ENCODE data around the gene DACT1.
A peak's percentile ranks its signal among the peaks of the same experiment; 100 is the strongest.

DACT1 gene

DNA sequence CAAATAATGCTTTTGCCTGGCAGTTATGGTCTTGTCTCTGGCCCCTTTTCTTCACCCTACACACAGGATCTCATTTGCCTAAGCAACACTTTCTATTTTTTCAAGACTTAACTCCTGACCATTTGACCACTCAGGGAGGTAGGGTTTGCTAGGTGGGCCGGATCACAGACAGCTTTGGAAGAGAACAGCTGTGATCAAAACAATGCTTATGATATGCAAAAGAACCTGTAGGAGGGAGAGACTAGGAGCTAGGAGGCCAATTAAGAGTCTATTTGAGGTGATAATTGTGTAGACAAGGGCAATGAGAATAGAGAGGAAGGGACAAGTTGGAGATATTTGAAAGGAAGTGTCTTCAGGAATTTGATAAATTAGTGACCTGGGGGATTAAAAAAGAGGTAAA is 12.3 kb upstream of the DACT1 start:
- Histone ChIP-seq H3K9me3 (ENCODE audit: control insufficient read depth, insufficient read depth, low read length) (no peaks in the 10 kb centered on the region), H3K36me3 (ENCODE audit: insufficient read depth, low read length) (no peaks in the 10 kb centered on the region), H3K9ac (ENCODE audit: low read depth, low read length) (no peak overlapping the region), H3K4me1 (ENCODE audit: insufficient read depth, low read length) (peaks cover 44% of the 10 kb centered on the region)

DNA sequence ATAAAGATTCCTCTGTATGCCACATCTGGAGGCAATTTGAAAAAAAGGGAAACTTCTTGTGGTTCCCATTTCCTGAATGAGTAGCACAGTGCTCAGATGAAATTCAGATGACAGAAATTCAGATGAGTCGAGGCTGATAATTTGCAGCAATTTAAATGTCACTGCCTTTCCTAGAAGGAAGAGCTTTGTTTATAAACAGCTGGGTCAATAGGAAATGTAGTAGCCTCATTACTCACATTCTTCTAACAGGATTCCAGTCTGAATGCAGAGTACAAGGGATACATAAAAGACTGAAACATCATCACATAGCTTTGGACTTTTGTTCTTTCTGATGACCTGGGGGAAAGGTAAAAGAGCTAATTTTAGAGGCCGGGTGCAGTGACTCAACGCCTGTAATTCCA is 11.3 kb upstream of the DACT1 start:
- peaks cover 36% of the 10 kb centered on the region for H3K4me1 ChIP-seq (ENCODE audit: insufficient read depth, low read length)
- H3K9ac ChIP-seq (ENCODE audit: low read depth, low read length) = no peak overlapping the region
- H3K36me3 ChIP-seq (ENCODE audit: insufficient read depth, low read length) = no peaks in the 10 kb centered on the region
- H3K9me3 ChIP-seq (ENCODE audit: control insufficient read depth, insufficient read depth, low read length) = no peaks in the 10 kb centered on the region

DNA sequence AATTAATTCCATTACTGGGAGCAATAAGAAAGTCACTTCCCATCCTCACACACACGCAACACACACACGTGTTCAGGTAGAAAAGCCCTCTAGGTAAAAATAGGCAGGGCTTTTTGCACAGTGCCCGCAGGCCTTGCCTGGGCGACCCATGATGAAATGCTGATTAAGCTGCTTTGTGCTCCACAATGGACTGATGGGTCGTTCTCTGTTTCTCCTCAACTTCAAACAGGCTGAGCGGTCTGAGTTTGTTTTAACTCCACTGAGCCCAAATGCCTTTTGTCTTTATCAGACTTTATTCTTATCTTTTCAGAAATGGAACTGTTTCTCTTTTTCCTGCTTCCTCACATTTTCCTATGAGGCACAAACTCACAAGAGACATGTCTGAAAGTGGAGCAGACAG is 9.4 kb upstream of the DACT1 start:
- H3K4me1 ChIP-seq (ENCODE audit: insufficient read depth, low read length) = peaks cover 34% of the 10 kb centered on the region
- no peak overlapping the region for H3K9ac ChIP-seq (ENCODE audit: low read depth, low read length)
- no peaks in the 10 kb centered on the region for H3K36me3 ChIP-seq (ENCODE audit: insufficient read depth, low read length)
- no peaks in the 10 kb centered on the region for H3K9me3 ChIP-seq (ENCODE audit: control insufficient read depth, insufficient read depth, low read length)

DNA sequence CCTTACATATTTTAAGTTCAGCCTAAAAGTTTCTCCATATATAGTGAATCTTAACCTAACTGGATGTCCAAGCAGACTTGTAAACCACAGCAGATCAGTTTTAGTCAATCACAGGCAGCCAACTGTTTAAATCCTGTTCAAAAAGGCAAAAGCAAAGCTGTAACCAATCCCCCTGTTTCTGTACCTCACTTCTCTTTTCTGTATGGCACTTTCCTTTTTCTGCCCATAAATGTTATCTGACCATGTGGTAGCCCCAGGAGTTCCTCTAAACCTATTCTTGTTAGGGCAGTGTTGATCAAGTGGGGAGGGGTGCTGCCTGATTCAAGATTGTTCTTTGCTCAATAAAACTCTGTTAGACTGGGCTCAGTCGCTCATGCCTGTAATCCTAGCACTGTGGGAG is 8.5 kb upstream of the DACT1 start:
- H3K9ac ChIP-seq (ENCODE audit: low read depth, low read length) = no peak overlapping the region
- no peaks in the 10 kb centered on the region for H3K9me3 ChIP-seq (ENCODE audit: control insufficient read depth, insufficient read depth, low read length)
- H3K36me3 ChIP-seq (ENCODE audit: insufficient read depth, low read length) = no peaks in the 10 kb centered on the region
- peaks cover 39% of the 10 kb centered on the region for H3K4me1 ChIP-seq (ENCODE audit: insufficient read depth, low read length)

DNA sequence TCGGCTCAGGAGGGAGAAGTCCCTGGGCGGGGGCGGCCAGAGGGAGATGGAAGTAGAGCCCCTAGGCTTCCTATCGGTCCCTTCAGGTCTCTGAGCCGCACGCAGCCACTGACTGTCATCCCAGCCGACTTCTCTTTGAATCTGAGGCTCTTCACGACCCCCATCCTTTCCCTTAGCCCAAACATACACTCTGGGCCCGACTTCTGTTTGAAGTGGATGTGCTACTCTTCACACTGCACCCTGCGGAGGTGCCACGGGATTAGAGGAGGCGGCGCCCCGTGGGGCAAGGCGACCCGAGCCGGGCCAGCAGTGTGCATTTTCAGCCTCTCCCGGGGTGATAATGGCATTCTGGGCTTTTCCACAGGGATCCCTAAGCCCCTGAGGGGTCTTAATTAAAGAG is 6.0 kb upstream of the DACT1 start:
- peaks cover 49% of the 10 kb centered on the region for H3K4me1 ChIP-seq (ENCODE audit: insufficient read depth, low read length)
- H3K36me3 ChIP-seq (ENCODE audit: insufficient read depth, low read length) = no peaks in the 10 kb centered on the region
- H3K9me3 ChIP-seq (ENCODE audit: control insufficient read depth, insufficient read depth, low read length) = no peaks in the 10 kb centered on the region
- peak overlapping the region; percentile 24 for H3K9ac ChIP-seq (ENCODE audit: low read depth, low read length)

DNA sequence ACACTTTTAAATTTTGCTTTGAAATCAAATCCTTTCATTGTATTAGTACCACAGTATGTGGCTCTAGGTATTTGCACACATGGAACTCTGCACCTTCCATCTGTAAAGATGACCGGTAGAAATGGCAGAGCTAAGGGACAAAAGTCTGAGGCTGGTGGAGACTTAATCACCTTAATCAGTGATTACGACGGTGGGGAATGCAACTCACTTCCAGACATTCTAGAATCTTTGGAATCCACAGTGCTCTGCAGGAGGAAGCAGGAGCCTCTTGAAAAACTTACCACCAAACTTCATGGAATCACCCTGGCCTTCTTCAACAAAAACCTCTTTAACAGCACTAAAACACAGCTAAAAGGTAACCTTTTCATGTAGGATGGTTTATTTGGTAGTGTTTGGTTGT is 3.9 kb upstream of the DACT1 start:
- H3K36me3 ChIP-seq (ENCODE audit: insufficient read depth, low read length) = no peaks in the 10 kb centered on the region
- peaks cover 36% of the 10 kb centered on the region for H3K4me1 ChIP-seq (ENCODE audit: insufficient read depth, low read length)
- H3K9me3 ChIP-seq (ENCODE audit: control insufficient read depth, insufficient read depth, low read length) = no peaks in the 10 kb centered on the region
- no peak overlapping the region for H3K9ac ChIP-seq (ENCODE audit: low read depth, low read length)

DNA sequence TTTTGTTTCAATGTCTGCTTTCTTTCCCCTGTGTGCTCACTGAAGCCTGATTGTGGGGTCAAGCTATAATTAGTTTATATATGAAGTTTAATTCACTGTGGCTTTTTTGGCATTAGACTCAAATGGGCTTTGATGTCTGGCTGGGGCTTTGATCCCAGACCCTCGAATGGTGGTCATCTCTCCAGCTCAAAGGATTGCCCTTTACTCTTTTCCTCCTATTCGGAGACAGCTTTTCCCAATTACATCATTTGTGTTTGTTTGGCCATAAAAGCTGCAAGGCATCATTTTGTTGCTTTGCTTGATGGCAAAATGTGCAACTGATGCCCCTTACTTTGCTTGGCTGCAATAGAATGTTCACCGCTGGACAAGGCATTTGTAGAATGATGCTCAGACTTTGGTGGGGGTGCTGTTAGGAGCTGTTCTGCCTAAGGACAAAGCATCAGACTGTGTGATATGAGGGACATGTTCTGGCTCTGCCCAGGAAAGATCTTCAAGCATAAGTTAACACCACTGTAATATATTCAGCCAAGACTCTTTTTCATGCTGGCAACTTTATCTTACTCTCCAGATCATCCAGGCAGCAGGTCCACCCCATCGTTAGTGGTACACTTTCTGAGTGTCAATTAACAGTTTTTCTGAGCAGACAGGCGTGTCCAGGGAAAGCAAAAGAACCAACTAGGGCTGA is 3.2 kb upstream of the DACT1 start:
- no peak overlapping the region for H3K9ac ChIP-seq (ENCODE audit: low read depth, low read length)

DNA sequence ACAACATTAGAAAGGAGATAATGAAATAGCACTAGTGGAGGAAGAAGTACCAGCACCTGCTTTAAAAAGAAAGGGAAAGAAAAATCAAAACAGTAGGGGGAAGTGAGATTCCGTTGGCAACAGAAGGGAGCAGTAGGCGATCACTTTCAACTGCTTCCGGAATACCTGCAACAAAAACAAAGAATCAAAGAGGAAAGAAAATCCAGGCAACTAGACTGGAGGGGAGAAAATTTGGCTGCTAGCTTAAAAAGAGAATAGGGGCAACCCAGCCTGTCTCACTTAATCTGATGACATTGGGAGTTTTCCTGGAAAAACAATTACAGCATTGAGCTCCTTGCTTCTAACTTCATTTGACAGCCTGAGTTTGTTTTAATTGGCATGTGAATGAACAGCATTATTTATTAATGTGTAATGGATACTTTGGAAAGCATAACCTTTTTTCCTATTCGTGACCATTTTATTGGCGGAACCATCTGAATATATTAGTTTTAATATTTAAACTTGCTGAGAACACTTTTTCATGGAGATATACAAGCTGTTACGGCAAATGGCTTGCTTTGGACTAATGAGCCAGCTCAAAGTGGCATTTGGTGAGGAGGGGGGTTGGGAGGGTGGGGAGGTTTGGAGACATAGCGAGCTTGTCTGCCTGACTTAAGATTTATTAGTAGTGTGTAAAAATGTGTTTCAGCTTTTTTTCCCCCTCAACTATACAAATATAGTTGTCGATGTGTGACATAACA is 2.5 kb upstream of the DACT1 start:
- Histone ChIP-seq H3K4me1 (ENCODE audit: insufficient read depth, low read length) (peaks cover 28% of the 10 kb centered on the region), H3K9ac (ENCODE audit: low read depth, low read length) (peak overlapping the region; percentile 11; the same call in 1 of the 2 replicates), H3K36me3 (ENCODE audit: insufficient read depth, low read length) (no peaks in the 10 kb centered on the region), H3K9me3 (ENCODE audit: control insufficient read depth, insufficient read depth, low read length) (no peaks in the 10 kb centered on the region)

More for the DNA sequence above, 3.2 kb upstream of the DACT1 start:
- Histone ChIP-seq H3K9me3 (ENCODE audit: control insufficient read depth, insufficient read depth, low read length) (no peaks in the 10 kb centered on the region), H3K36me3 (ENCODE audit: insufficient read depth, low read length) (no peaks in the 10 kb centered on the region), H3K4me1 (ENCODE audit: insufficient read depth, low read length) (peaks cover 29% of the 10 kb centered on the region)

DNA sequence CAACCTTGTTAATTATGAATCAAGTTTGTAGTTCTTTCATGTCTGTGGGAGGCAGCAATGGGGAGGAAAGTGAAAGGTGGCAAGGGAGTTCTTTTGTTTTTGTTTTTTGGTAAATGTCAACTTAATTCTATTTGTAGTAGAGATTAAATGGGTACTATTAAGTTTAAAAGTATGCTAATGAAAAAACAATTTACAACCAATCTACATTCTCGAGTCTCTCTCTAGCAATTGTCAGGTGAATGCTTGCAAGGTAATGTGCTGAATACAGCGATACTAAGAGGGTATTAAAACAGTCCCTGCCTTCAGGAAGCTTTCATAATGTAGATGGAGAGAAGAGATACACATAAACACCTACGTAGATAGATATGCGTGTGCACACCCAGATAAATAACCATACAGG is 1.6 kb upstream of the DACT1 start:
- H3K4me1 ChIP-seq (ENCODE audit: insufficient read depth, low read length) = peaks cover 33% of the 10 kb centered on the region
- no peaks in the 10 kb centered on the region for H3K9me3 ChIP-seq (ENCODE audit: control insufficient read depth, insufficient read depth, low read length)
- no peaks in the 10 kb centered on the region for H3K36me3 ChIP-seq (ENCODE audit: insufficient read depth, low read length)
- H3K9ac ChIP-seq (ENCODE audit: low read depth, low read length) = no peak overlapping the region

DNA sequence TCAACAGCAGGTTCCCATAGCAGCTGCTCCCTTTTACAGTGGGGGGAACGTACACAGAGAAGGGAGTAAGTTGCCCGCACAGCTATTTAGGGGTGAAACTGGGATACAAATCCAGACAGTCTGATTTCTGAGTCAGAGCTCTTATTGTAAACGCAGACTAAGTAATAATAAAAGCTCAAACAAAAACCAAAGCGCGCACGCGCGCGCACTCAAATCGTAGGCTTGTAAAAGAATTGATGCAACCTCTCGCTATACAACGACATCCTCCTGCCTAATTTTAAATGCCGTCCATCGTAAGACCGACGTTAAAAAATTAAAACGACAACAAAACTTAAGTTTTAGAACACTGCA is 747 bp upstream of the DACT1 start:
- no peaks in the 10 kb centered on the region for H3K9me3 ChIP-seq (ENCODE audit: control insufficient read depth, insufficient read depth, low read length)
- H3K9ac ChIP-seq (ENCODE audit: low read depth, low read length) = peak overlapping the region; percentile 84
- peaks cover 33% of the 10 kb centered on the region for H3K4me1 ChIP-seq (ENCODE audit: insufficient read depth, low read length)
- peaks cover 5% of the 10 kb centered on the region for H3K36me3 ChIP-seq (ENCODE audit: insufficient read depth, low read length)

DNA sequence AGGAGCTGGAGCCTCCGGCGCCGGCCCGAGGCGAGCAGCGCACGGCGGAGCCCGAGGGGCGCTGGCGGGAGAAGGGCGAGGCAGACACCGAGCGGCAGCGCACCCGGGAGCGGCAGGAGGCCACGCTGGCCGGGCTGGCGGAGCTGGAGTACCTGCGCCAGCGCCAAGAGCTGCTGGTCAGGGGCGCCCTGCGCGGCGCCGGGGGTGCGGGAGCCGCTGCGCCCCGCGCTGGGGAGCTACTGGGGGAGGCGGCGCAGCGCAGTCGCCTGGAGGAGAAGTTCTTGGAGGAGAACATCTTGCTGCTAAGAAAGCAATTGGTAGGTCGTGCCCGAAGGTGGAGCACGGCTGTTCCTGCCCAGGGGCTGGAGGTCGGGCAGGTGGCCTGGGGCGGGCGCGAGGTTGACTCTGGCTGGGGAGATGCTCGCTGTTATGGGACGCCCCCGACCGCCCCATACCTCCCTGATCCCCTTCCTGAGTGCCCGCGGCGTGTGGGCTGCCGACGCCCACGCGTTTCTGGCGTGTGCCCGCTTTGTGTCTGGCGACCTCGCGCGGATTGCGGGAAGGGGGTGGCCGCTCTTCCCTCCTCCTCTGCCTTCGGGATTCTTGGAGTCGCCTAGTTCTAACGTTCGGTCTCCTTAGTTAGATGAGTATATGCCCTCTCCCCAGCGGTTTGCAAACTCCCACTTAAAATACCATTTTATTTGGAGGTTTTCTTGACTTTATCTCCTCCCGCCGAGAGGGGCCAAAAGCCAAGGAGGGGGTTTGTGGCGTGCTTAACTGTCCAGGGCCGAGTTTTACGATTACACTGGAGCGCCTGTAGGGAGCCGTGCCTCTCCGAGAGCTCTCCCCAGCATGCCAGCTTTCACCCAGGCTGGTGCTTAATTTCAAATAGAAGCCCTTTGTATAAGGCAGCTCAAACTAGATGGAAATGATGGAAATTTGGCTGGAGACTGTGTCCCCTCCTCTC is 752 bp downstream of the DACT1 start:
- Histone ChIP-seq H3K9me3 (ENCODE audit: control insufficient read depth, insufficient read depth, low read length) (no peaks in the 10 kb centered on the region), H3K4me1 (ENCODE audit: insufficient read depth, low read length) (peaks cover 33% of the 10 kb centered on the region), H3K36me3 (ENCODE audit: insufficient read depth, low read length) (peaks cover 6% of the 10 kb centered on the region), H3K9ac (ENCODE audit: low read depth, low read length) (peak overlapping the region; percentile 69)

DNA sequence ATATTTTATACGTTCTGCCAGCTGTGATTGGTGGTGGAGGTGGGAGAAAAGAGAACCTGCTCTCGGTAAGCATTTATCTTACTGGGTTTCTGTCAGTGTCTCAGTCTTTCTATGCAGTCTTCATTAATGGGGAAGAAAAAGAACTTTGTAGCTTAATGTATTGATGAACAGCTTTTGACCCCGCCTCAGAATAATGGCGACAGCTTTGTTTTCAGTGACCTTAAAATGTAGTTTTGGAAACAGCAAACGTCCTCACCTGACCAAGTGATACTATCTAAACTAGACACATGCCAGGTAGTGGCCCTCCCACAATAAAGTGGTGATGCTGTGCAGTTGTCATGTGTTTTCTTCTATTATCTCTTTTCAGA is 1.4 kb downstream of the DACT1 start:
- H3K9ac ChIP-seq (ENCODE audit: low read depth, low read length) = peak overlapping the region; percentile 69
- peaks cover 29% of the 10 kb centered on the region for H3K4me1 ChIP-seq (ENCODE audit: insufficient read depth, low read length)
- no peaks in the 10 kb centered on the region for H3K9me3 ChIP-seq (ENCODE audit: control insufficient read depth, insufficient read depth, low read length)
- H3K36me3 ChIP-seq (ENCODE audit: insufficient read depth, low read length) = peaks cover 6% of the 10 kb centered on the region

DNA sequence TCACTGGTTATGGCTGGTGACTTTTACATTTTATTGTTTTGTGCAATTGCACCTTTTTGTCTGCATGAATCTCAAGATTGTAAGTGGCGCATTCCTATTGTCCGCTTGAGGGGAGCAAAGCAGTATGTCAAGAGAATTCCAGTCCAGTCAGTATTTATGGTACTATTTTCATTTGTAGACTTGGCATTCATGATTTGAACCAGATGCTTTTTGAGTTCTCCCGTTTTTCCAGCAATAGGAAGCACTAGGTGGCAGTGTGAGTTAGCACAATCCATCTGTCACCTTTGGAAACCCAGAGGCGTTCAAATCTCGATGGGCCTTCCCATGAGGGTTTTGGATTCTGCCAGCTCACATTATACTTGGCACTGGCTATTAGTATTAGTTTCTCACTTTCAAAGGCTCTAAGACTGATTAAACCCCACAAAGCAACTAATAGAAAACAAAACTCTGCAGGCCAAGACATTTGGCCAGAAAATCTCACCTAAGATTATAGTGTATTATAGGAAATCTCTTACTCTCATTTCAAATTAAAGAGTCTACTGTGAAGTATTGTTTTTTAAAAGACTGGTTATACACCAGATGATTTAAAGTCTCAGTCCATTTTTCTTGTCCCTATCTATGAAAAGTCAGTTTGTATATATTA is 2.2 kb downstream of the DACT1 start:
- H3K9me3 ChIP-seq (ENCODE audit: control insufficient read depth, insufficient read depth, low read length) = no peaks in the 10 kb centered on the region
- peaks cover 6% of the 10 kb centered on the region for H3K36me3 ChIP-seq (ENCODE audit: insufficient read depth, low read length)
- H3K9ac ChIP-seq (ENCODE audit: low read depth, low read length) = peak overlapping the region; percentile 69
- H3K4me1 ChIP-seq (ENCODE audit: insufficient read depth, low read length) = peaks cover 22% of the 10 kb centered on the region

DNA sequence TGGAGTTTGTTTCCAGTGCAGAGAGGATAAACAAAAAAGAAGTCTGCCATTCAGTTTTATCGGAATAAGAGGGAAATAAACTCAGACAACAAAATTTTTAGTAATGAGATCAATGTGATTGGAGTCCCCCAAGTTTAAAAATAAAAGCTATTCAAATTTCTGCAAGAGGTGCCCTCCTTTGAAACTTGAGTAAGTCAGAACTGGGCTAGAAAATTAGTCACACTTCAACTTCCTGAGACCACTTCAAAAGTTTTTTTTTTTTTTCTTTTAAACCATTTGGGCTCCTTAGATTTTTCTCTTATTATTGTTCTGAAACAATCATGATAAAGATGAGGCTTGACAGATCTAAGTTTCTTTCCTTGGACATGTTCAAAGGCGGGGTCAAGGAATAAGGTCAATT is 3.2 kb downstream of the DACT1 start:
- no peak overlapping the region for H3K9ac ChIP-seq (ENCODE audit: low read depth, low read length)
- H3K4me1 ChIP-seq (ENCODE audit: insufficient read depth, low read length) = peaks cover 17% of the 10 kb centered on the region
- peaks cover 16% of the 10 kb centered on the region for H3K36me3 ChIP-seq (ENCODE audit: insufficient read depth, low read length)
- H3K9me3 ChIP-seq (ENCODE audit: control insufficient read depth, insufficient read depth, low read length) = no peaks in the 10 kb centered on the region

Data from ES-I3 (cell line).